Fibroblast of pulmonary artery (primary cell): ENCODE data around the gene NHSL1.
A peak's percentile ranks its signal among the peaks of the same experiment; 100 is the strongest.

ENCODE experiments used
- DNase-seq: peaks from one replicate; pipeline ENCODE4 v3.0.0-alpha.2; 2010; ENCODE audit warnings: low read depth
- H3K4me3 ChIP-seq: replicated peaks from 2 replicates; pipeline ENCODE4 v1.5.1; 2011; ENCODE audit warnings: low read depth, mild to moderate bottlenecking, control low read depth, low read length, moderate library complexity
- TF ChIP-seq, protein P1 (sequence below): IDR thresholded peaks from 2 replicates; pipeline ENCODE4 v1.5.1; 2011; ENCODE audit warnings: mild to moderate bottlenecking, control low read depth, low read length, inconsistent platforms; ENCODE audit errors: missing control alignments

Gene NHSL1

DNA sequence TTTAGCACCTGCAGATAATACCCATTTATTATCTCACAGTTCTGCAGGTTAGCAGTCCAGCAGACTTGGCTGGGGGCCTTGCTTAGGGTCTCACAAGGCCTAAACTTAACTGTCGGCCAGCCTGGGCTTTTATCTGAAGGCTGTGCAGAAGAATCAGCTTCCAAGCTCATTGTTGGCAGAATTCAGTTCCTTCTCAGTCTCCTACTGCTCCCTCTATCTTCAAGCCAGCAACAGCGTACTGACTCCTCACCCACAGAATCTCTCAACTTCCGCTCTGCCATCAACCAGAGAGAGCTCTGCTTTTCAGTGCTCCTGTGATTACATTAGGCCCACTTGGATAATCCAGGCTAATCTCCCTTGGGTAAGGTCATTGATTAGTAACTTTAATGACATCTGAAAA lies 30.2 kb upstream of the NHSL1 start:
- H3K4me3 ChIP-seq: no peak overlapping the region
- TF ChIP-seq, protein P1, sequence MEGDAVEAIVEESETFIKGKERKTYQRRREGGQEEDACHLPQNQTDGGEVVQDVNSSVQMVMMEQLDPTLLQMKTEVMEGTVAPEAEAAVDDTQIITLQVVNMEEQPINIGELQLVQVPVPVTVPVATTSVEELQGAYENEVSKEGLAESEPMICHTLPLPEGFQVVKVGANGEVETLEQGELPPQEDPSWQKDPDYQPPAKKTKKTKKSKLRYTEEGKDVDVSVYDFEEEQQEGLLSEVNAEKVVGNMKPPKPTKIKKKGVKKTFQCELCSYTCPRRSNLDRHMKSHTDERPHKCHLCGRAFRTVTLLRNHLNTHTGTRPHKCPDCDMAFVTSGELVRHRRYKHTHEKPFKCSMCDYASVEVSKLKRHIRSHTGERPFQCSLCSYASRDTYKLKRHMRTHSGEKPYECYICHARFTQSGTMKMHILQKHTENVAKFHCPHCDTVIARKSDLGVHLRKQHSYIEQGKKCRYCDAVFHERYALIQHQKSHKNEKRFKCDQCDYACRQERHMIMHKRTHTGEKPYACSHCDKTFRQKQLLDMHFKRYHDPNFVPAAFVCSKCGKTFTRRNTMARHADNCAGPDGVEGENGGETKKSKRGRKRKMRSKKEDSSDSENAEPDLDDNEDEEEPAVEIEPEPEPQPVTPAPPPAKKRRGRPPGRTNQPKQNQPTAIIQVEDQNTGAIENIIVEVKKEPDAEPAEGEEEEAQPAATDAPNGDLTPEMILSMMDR: peak; percentile 43
- no peak for DNase-seq

DNA sequence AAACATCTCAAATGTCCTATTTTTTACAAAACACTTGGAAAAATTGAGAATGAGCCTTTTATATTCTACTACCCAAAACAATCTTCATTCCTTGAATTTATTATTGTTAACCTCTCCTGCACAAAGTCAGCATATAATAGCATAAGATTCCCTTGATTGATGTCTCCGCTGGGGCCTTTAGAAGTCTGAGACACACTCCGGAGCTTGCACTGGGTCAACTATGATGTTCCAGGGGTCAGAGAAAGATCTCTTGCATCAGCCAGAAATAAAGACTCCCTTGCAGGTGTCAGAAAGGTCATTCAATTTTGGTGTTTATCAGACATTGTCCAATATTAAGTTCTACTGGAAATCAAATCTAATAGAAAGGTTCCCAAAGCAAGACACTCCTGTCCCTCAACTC lies 29.7 kb upstream of the NHSL1 start:
- TF ChIP-seq, protein P1: no peak
- no peak overlapping the region for H3K4me3 ChIP-seq
- DNase-seq: no peak

DNA sequence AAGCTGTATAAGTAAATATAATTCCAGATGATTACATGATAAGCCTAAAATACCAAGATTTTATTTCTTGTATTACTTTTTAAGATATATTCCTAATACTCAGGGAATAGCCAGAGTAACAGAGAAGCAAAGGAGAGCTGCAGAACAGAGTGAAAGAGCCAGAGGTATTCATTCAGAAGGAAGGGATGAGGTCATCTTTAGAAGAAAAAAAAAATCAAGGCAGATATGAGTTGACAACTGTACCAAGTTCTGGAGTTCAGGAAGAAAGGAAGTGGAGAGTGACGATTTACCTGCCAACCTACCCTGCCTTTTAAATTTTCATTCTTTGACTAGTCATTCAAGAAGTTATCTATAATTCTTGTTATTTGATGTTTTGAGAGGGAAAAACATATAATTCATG lies 28.8 kb upstream of the NHSL1 start:
- DNase-seq: no peak
- TF ChIP-seq, protein P1: no peak
- no peak overlapping the region for H3K4me3 ChIP-seq

DNA sequence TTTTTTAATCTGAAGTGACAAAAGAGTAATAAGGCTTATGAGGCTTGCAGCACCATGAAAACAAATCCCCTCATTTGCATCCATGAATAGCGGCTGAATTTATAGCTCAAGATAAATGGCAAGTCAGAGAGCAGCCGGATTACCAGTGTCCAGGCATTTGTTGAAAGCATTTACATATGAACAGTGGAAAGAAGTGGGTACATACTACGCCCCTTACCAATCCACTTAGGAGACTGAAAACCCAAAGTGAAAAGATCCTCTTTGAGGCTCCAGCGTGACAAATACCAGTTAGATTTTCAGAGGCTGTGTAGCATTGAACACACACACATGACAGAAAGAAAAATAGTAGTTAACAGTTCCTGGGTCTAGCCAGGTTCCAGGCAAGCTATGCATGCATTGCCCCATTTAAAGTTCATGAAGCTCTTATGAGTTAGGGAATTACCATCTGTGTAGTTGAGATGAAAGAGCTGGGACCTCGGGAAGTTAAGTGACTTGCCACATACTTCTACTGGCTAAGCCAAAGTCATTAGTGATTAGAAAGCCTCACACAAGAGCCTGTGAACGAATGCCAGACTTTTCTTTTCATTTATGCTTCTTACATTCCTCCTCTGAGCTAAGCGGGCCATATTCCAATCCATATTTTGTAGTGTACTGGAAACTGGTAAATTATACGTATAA lies 28.3 kb upstream of the NHSL1 start:
- no peak overlapping the region for H3K4me3 ChIP-seq
- TF ChIP-seq, protein P1: no peak
- no peak for DNase-seq

DNA sequence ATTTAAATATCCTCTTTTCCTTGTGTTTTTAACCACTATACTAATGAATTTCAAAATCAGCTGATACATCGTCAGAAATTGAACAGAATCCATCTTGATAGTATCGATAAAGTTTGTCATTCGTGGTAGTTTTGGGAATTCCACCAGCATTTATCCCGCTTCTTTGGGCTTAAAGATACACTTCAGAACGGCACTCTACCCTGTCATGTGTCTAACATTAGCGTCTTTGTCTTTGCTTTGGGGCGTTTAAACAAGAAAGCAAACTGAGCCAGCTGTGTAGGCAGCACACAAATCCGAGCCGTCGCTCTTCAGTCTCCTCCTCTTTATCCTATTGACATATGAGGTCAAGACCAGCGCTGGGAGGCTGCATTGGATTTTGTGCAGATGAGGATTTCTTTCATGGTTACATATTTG lies 27.5 kb upstream of the NHSL1 start:
- peak overlapping the region; percentile 15 for H3K4me3 ChIP-seq
- no peak for DNase-seq
- TF ChIP-seq, protein P1: no peak

DNA sequence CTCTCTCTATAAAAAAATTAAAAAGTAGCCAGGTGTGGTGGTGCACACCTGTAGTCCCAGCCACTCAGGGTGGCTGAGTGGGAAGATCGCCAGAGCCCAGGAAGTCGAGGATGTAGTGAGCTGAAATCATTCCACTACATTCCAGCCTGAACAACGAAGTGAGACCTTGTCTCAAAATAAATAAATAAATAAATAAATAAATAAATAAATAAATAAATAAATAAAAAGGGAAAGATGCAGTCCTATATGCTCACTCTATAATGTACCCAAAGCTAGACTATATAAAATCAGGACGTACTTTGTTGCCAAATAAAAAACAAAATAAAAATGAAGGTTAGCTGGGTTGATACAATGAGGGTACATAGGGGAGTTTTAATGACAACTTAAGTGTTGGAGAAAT lies 26.1 kb upstream of the NHSL1 start:
- TF ChIP-seq, protein P1: no peak
- DNase-seq: no peak
- no peak overlapping the region for H3K4me3 ChIP-seq

DNA sequence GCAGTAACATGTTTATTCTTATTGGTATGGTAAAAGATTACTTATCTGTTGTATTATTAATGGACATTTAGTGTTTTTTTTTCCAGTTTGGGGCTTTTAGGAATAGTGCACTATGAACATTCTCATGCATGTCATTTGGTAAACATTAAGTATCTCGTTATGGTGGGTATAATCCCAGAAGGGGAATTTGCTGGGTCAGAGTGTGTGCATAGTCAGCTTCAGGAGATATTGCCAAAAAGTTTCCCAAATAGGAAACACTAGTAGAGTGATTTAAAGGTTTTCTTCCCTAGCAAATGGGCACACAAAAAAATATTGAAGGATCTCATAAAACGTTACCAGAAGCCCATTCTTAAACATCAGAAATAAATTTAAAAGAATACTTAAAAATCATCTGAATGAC lies 25.2 kb upstream of the NHSL1 start:
- no peak overlapping the region for H3K4me3 ChIP-seq
- TF ChIP-seq, protein P1: no peak
- no peak for DNase-seq
